Measurements from ENCODE around the gene CSNK2B. TPM values are rescaled to one million over a fixed set of nuclear protein-coding genes. Genes with fewer than 3 reads are reported as not detected.
A peak's percentile ranks its signal among the peaks of the same experiment; 100 is the strongest.
"Not testable (repeated sequence)": the region's sequence is repeated elsewhere in the genome, so short reads cannot be mapped to it uniquely, and the experiment has no call there.

Gene CSNK2B
- total and polyA plus RNA-seq, 7 experiments from 2014 or later: 101 to 275 (median 149) TPM

DNA sequence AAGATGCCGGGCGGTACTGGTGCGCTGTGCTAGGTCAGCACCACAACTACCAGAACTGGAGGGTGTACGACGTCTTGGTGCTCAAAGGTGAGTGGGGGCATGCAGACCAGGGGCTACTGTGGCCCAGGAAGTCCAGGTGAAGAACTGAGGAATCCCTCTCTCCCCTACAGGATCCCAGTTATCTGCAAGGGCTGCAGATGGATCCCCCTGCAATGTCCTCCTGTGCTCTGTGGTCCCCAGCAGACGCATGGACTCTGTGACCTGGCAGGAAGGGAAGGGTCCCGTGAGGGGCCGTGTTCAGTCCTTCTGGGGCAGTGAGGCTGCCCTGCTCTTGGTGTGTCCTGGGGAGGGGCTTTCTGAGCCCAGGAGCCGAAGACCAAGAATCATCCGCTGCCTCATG, 41.8 kb downstream of the CSNK2B start:
- no peak overlapping the region for H3K27ac ChIP-seq (ENCODE audit: low read depth, low read length)
- Mint-ChIP-seq H3K27me3 (peaks cover 0 to 11% (median 0%) of the 10 kb centered on the region in 5 donors), H3K4me3 (no peak overlapping the region), H3K9me3 (peaks cover 0 to 3% (median 0%) of the 10 kb centered on the region in 11 donors), H3K27ac (no peak overlapping the region), H3K36me3 (no peaks in the 10 kb centered on the region), H3K4me1 (peaks cover 4 to 27% (median 19%) of the 10 kb centered on the region in 7 donors)
- CTCF ChIA-PET: no interaction called here
- no peaks in the 10 kb centered on the region for H3K9me3 ChIP-seq (ENCODE audit: control insufficient read depth in 2 of 3, low read length in 3 of 3)
- no peaks in the 10 kb centered on the region for H3K27me3 ChIP-seq (ENCODE audit: control insufficient read depth in 2 of 2, insufficient read depth in 2 of 2, low read length in 2 of 2)
- DNase-seq (no peak), ATAC-seq (no peak)
- intact Hi-C loops (cut with micrococcal nuclease): loop anchor here in 1 of 2 donors (10.0 kb wide), 1 partner anchor 163 kb away; the partner anchor contains the start of genes ATP6V1G2, DDX39B and NFKBIL1
- peaks cover 7 to 13% of the 10 kb centered on the region in 2 donors for H3K4me1 ChIP-seq (ENCODE audit: control insufficient read depth in 2 of 2, insufficient read depth in 2 of 2, low read length in 2 of 2)
- POLR2A ChIA-PET: no interaction called here
- H3K36me3 ChIP-seq (ENCODE audit: control insufficient read depth in 2 of 3, insufficient read depth in 3 of 3, low read length in 3 of 3): peaks cover 0 to 4% (median 0%) of the 10 kb centered on the region in 3 experiments
- H3K4me3 ChIP-seq (ENCODE audit: low read length): no peak overlapping the region

DNA sequence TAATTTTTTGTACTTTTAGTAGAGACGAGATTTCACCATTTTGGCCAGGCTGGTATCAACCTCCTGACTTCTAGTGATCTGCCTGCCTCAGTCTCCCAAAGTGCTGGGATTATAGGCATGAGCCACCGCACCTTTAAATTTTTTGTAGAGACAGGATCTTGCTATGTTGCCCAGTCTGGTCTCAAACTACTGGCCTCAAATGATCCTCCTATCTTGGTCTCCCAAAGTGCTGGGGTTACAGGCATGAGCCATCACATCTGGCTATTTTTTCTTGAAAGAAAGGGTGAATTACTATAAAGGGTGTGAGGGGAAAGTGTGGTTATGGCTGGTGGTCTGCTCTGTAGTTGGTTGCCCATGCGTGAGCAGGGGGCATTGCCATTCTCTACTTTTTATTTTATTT, 42.3 kb downstream of the CSNK2B start:
- no peak overlapping the region for H3K4me3 ChIP-seq (ENCODE audit: low read length)
- ChIA-PET CTCF (no interaction called here), POLR2A (no interaction called here)
- peaks cover 4 to 30% (median 19%) of the 10 kb centered on the region in 7 donors for H3K4me1 Mint-ChIP-seq
- H3K4me1 ChIP-seq (ENCODE audit: control insufficient read depth in 2 of 2, insufficient read depth in 2 of 2, low read length in 2 of 2): peaks cover 7 to 13% of the 10 kb centered on the region in 2 donors
- ATAC-seq: no peak
- intact Hi-C loops (cut with micrococcal nuclease): loop anchor here in 1 of 2 donors (10.0 kb wide), 1 partner anchor 163 kb away; the partner anchor contains the start of genes ATP6V1G2, DDX39B and NFKBIL1
- no peaks in the 10 kb centered on the region for H3K36me3 Mint-ChIP-seq
- H3K9me3 Mint-ChIP-seq: peaks cover 0 to 3% (median 0%) of the 10 kb centered on the region in 11 donors
- DNase-seq: no peak
- no peak overlapping the region for H3K4me3 Mint-ChIP-seq
- H3K27me3 Mint-ChIP-seq: peaks cover 0 to 14% (median 0%) of the 10 kb centered on the region in 5 donors
- no peaks in the 10 kb centered on the region for H3K9me3 ChIP-seq (ENCODE audit: control insufficient read depth in 2 of 3, low read length in 3 of 3)
- H3K27ac ChIP-seq (ENCODE audit: low read depth, low read length): no peak overlapping the region
- no peaks in the 10 kb centered on the region for H3K27me3 ChIP-seq (ENCODE audit: control insufficient read depth in 2 of 2, insufficient read depth in 2 of 2, low read length in 2 of 2)
- no peaks in the 10 kb centered on the region for H3K36me3 ChIP-seq (ENCODE audit: control insufficient read depth in 2 of 3, insufficient read depth in 3 of 3, low read length in 3 of 3)
- H3K27ac Mint-ChIP-seq: no peak overlapping the region

DNA sequence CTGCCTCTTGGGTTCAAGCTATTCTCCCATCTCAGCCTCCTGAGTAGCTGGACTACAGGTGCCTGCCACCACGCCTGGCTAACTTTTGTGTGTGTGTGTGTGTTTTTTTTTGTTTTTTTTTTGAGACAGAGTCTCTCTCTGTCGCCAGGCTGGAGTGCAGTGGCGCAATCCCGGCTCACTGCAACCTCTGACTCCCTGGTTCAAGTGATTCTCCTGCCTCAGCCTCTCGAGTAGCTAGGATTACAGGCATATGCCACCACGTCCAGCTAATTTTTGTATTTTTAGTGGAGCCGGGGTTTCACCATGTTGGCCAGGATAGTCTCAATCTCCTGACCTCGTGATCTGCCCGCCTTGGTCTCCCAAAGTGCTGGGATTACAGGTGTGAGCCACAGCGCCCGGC, 43.3 kb downstream of the CSNK2B start:
- H3K27ac Mint-ChIP-seq; CTCF ChIA-PET; H3K4me1 ChIP-seq (ENCODE audit: control insufficient read depth in 2 of 2, insufficient read depth in 2 of 2, low read length in 2 of 2); H3K36me3 ChIP-seq (ENCODE audit: control insufficient read depth in 2 of 3, insufficient read depth in 3 of 3, low read length in 3 of 3); H3K4me3 ChIP-seq (ENCODE audit: low read length); H3K9me3 Mint-ChIP-seq; H3K4me3 Mint-ChIP-seq; H3K27me3 ChIP-seq (ENCODE audit: control insufficient read depth in 2 of 2, insufficient read depth in 2 of 2, low read length in 2 of 2); DNase-seq; H3K27ac ChIP-seq (ENCODE audit: low read depth, low read length); H3K36me3 Mint-ChIP-seq; H3K9me3 ChIP-seq (ENCODE audit: control insufficient read depth in 2 of 3, low read length in 3 of 3); ATAC-seq: not testable (repeated sequence)
- POLR2A ChIA-PET: interaction anchor here (0.6 kb wide), 1 partner anchor 122 kb away, joined by 4 read pairs; no protein-coding TSS in a partner anchor
- H3K27me3 Mint-ChIP-seq: peaks cover 0 to 16% (median 0%) of the 10 kb centered on the region in 5 donors
- intact Hi-C loops (cut with micrococcal nuclease): loop anchor here in 1 of 2 donors (10.0 kb wide), 1 partner anchor 164 kb away; the partner anchor contains the start of genes ATP6V1G2, DDX39B and NFKBIL1
- H3K4me1 Mint-ChIP-seq: peaks cover 4 to 33% (median 20%) of the 10 kb centered on the region in 7 donors

GRCh38 chr6:31710523-31711219, 44.8 kb downstream of the CSNK2B start:
- Mint-ChIP-seq H3K27ac (peak overlapping the region in 2 of 9 donors; percentile 5 to 28), H3K4me3 (no peak overlapping the region), H3K9me3 (peaks cover 0 to 3% (median 0%) of the 10 kb centered on the region in 11 donors), H3K36me3 (no peaks in the 10 kb centered on the region), H3K27me3 (peaks cover 0 to 19% (median 0%) of the 10 kb centered on the region in 5 donors), H3K4me1 (peaks cover 4 to 34% (median 21%) of the 10 kb centered on the region in 7 donors)
- Histone ChIP-seq H3K9me3 (ENCODE audit: control insufficient read depth in 2 of 3, low read length in 3 of 3) (no peaks in the 10 kb centered on the region), H3K4me3 (ENCODE audit: low read length) (no peak overlapping the region), H3K27me3 (ENCODE audit: control insufficient read depth in 2 of 2, insufficient read depth in 2 of 2, low read length in 2 of 2) (no peaks in the 10 kb centered on the region), H3K36me3 (ENCODE audit: control insufficient read depth in 2 of 3, insufficient read depth in 3 of 3, low read length in 3 of 3) (no peaks in the 10 kb centered on the region), H3K27ac (ENCODE audit: low read depth, low read length) (no peak overlapping the region), H3K4me1 (ENCODE audit: control insufficient read depth in 2 of 2, insufficient read depth in 2 of 2, low read length in 2 of 2) (peaks cover 7% of the 10 kb centered on the region in 2 donors)
- ATAC-seq: no peak
- intact Hi-C loops (cut with micrococcal nuclease): no loop called here
- POLR2A ChIA-PET: interaction anchor here (0.6 to 0.8 kb wide), 2 partner anchors 17 to 35 kb away, joined by 3 read pairs; no protein-coding TSS in a partner anchor
- CTCF ChIA-PET: no interaction called here
- no peak for DNase-seq

DNA sequence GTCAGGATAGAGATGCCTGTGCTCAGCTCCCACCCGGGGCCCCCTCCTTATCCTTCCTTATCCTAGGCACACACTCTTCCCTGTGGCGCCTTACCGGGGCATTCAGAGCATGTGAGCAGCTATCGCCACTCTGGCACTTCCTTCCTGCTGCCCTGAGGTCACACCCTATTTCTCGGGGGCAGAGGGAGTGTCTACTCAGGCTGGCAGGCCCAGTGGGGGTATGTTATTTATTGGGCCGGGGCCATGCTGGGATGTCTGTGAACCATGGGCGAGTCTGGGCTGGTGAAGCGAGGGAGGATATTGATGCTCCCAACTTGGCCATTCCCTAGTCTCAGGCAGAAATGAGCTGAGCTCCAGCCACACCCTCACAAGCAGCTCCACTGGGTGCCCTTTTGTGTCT, 45.4 kb downstream of the CSNK2B start:
- intact Hi-C loops (cut with micrococcal nuclease): no loop called here
- DNase-seq (no peak), ATAC-seq (peak; percentile 49)
- Histone ChIP-seq H3K4me1 (ENCODE audit: control insufficient read depth in 2 of 2, insufficient read depth in 2 of 2, low read length in 2 of 2) (peaks cover 7% of the 10 kb centered on the region in 2 donors), H3K4me3 (ENCODE audit: low read length) (no peak overlapping the region), H3K27me3 (ENCODE audit: control insufficient read depth in 2 of 2, insufficient read depth in 2 of 2, low read length in 2 of 2) (no peaks in the 10 kb centered on the region), H3K36me3 (ENCODE audit: control insufficient read depth in 2 of 3, insufficient read depth in 3 of 3, low read length in 3 of 3) (no peaks in the 10 kb centered on the region), H3K9me3 (ENCODE audit: control insufficient read depth in 2 of 3, low read length in 3 of 3) (no peaks in the 10 kb centered on the region), H3K27ac (ENCODE audit: low read depth, low read length) (no peak overlapping the region)
- CTCF ChIA-PET: interaction anchor here (0.6 to 1.2 kb wide), 2 partner anchors 18 to 20 kb away, joined by 3 read pairs; no protein-coding TSS in a partner anchor
- peaks cover 0 to 19% (median 0%) of the 10 kb centered on the region in 5 donors for H3K27me3 Mint-ChIP-seq
- POLR2A ChIA-PET: interaction anchor here (0.6 to 0.8 kb wide), 3 partner anchors 16 to 154 kb away, joined by 3 read pairs; no protein-coding TSS in a partner anchor
- no peak overlapping the region for H3K4me3 Mint-ChIP-seq
- no peaks in the 10 kb centered on the region for H3K36me3 Mint-ChIP-seq
- H3K9me3 Mint-ChIP-seq: peaks cover 0 to 3% (median 0%) of the 10 kb centered on the region in 11 donors
- peak overlapping the region in 1 of 9 donors; percentile 28 for H3K27ac Mint-ChIP-seq
- peaks cover 4 to 34% (median 21%) of the 10 kb centered on the region in 7 donors for H3K4me1 Mint-ChIP-seq

- no peak overlapping the region for H3K4me3 Mint-ChIP-seq
- H3K27me3 ChIP-seq (ENCODE audit: control insufficient read depth in 2 of 2, insufficient read depth in 2 of 2, low read length in 2 of 2): no peaks in the 10 kb centered on the region
- CTCF ChIA-PET: interaction anchor here (0.8 to 1.6 kb wide), 3 partner anchors 9 to 31 kb away, joined by 3 to 5 read pairs (median 4); partner anchors contain the start of genes ABHD16A and LY6G5C
- H3K4me3 ChIP-seq (ENCODE audit: low read length): no peak overlapping the region
- intact Hi-C loops (cut with micrococcal nuclease): no loop called here
- H3K36me3 ChIP-seq (ENCODE audit: control insufficient read depth in 2 of 3, insufficient read depth in 3 of 3, low read length in 3 of 3): no peaks in the 10 kb centered on the region
- DNase-seq: peak in 2 of 9 donors; percentile 29 to 33
- peaks cover 7% of the 10 kb centered on the region in 2 donors for H3K4me1 ChIP-seq (ENCODE audit: control insufficient read depth in 2 of 2, insufficient read depth in 2 of 2, low read length in 2 of 2)
- no peaks in the 10 kb centered on the region for H3K36me3 Mint-ChIP-seq
- no peak overlapping the region for H3K27ac ChIP-seq (ENCODE audit: low read depth, low read length)
- no peaks in the 10 kb centered on the region for H3K9me3 ChIP-seq (ENCODE audit: control insufficient read depth in 2 of 3, low read length in 3 of 3)
- peaks cover 0 to 19% (median 0%) of the 10 kb centered on the region in 5 donors for H3K27me3 Mint-ChIP-seq
- H3K4me1 Mint-ChIP-seq: peaks cover 4 to 34% (median 21%) of the 10 kb centered on the region in 7 donors
- peaks cover 0 to 3% (median 0%) of the 10 kb centered on the region in 11 donors for H3K9me3 Mint-ChIP-seq
- POLR2A ChIA-PET: interaction anchor here (1.0 kb wide), 1 partner anchor 60 kb away, joined by 3 read pairs; the partner anchor contains the start of gene BAG6
- ATAC-seq: peak; percentile 84
- peak overlapping the region in 3 of 9 donors; percentile 14 to 67 (median 65) for H3K27ac Mint-ChIP-seq
Observed at GRCh38 chr6:31712296-31712695, 46.4 kb downstream of the CSNK2B start.
